Endothelial cell (in vitro differentiated cells): ENCODE measurements around the gene SPTBN4. TPM values are rescaled to one million over a fixed set of nuclear protein-coding genes. Genes with fewer than 3 reads are reported as not detected.

ENCODE experiments used
- DNase-seq: peaks from one replicate; pipeline ENCODE4 v3.0.0; 2021; ENCODE audit warnings: low spot score
- H3K27ac Mint-ChIP-seq: one replicate; pipeline ENCODE4 v1.8.0; 2021; ENCODE audit warnings: mixed read lengths, inconsistent platforms; ENCODE audit not compliant: unreplicated experiment
- H3K27me3 Mint-ChIP-seq: one replicate; pipeline ENCODE4 v1.8.0; 2021; ENCODE audit warnings: mild to moderate bottlenecking, moderate library complexity, mixed read lengths, inconsistent platforms; ENCODE audit not compliant: unreplicated experiment
- H3K36me3 Mint-ChIP-seq: one replicate; pipeline ENCODE4 v1.8.0; 2021; ENCODE audit warnings: mild to moderate bottlenecking, low read depth, mixed read lengths, inconsistent platforms; ENCODE audit not compliant: unreplicated experiment
- H3K4me1 Mint-ChIP-seq: one replicate; pipeline ENCODE4 v1.8.0; 2021; ENCODE audit warnings: mild to moderate bottlenecking, mixed read lengths, inconsistent platforms; ENCODE audit not compliant: unreplicated experiment
- H3K4me3 Mint-ChIP-seq: one replicate; pipeline ENCODE4 v1.8.0; 2021; ENCODE audit warnings: mild to moderate bottlenecking, mixed read lengths, inconsistent platforms; ENCODE audit not compliant: unreplicated experiment
- H3K9me3 Mint-ChIP-seq: one replicate; pipeline ENCODE4 v1.8.0; 2021; ENCODE audit warnings: mixed read lengths, inconsistent platforms; ENCODE audit not compliant: unreplicated experiment
- total RNA-seq: library from RNA; stranded (reverse); fragmentation: NEBNext Ultra II Directional; extraction: Animal tissue kit (Norgen Biotek cat#: 25700); gene quantifications from one replicate; pipeline ENCODE4 v1.2.1, GENCODE V29; 2021; ENCODE audit not compliant: unreplicated experiment
- TF ChIP-seq, protein P1 (sequence below): fragments of 200-600 bp; sonication (generic); IDR thresholded peaks from one replicate; pipeline ENCODE4 v1.5.0; 2021; ENCODE audit warnings: antibody characterized with exemption; ENCODE audit not compliant: unreplicated experiment

The SPTBN4 gene
- total RNA-seq, 1 donor from 2014 or later = 0.49 TPM

DNA sequence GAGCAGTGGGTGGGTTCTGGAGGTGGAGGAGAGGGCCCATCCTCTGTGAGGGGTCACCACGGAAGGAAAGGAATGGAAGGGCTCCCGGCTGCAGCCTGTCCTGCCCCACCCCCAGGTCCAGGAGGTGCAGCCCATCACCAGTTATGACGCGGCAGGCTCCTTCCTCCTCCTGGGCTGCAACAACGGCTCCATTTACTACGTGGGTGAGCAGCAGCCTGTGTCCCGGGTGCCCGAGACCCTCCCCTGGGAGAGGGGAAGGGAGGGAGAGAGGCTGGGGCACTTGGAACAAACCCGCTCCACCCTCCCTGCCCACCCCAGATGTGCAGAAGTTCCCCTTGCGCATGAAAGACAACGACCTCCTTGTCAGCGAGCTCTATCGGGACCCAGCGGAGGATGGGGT, 116.5 kb downstream of the SPTBN4 start:
- no peak for DNase-seq
- no peak overlapping the region for H3K4me3 Mint-ChIP-seq
- peaks cover 5% of the 10 kb centered on the region for H3K4me1 Mint-ChIP-seq
- H3K27me3 Mint-ChIP-seq = peaks cover 4% of the 10 kb centered on the region
- peaks cover 40% of the 10 kb centered on the region for H3K36me3 Mint-ChIP-seq
- no peak overlapping the region for H3K27ac Mint-ChIP-seq
- no peaks in the 10 kb centered on the region for H3K9me3 Mint-ChIP-seq
- TF ChIP-seq, protein P1, sequence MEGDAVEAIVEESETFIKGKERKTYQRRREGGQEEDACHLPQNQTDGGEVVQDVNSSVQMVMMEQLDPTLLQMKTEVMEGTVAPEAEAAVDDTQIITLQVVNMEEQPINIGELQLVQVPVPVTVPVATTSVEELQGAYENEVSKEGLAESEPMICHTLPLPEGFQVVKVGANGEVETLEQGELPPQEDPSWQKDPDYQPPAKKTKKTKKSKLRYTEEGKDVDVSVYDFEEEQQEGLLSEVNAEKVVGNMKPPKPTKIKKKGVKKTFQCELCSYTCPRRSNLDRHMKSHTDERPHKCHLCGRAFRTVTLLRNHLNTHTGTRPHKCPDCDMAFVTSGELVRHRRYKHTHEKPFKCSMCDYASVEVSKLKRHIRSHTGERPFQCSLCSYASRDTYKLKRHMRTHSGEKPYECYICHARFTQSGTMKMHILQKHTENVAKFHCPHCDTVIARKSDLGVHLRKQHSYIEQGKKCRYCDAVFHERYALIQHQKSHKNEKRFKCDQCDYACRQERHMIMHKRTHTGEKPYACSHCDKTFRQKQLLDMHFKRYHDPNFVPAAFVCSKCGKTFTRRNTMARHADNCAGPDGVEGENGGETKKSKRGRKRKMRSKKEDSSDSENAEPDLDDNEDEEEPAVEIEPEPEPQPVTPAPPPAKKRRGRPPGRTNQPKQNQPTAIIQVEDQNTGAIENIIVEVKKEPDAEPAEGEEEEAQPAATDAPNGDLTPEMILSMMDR = no peak

DNA sequence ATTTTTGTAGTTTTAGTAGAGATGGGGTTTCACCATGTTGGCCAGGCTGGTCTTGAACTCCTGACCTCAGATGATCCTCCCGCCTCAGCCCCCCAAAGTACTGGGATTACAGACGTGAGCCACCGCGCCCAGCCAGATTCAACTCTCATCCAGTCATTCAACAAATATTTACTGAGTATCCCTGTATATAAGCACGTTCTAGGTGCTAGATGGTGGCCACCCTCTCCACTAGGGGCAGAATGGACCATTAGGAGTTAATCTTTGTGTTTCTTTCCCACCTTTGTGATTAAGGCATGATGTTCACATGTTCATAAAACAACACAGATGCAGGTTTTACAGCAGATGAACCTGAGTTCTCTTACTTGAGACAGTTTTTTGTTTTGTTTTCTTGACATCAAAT, 117.2 kb downstream of the SPTBN4 start:
- peaks cover 5% of the 10 kb centered on the region for H3K27me3 Mint-ChIP-seq
- H3K36me3 Mint-ChIP-seq = peaks cover 41% of the 10 kb centered on the region
- no peaks in the 10 kb centered on the region for H3K9me3 Mint-ChIP-seq
- DNase-seq = no peak
- H3K4me1 Mint-ChIP-seq = no peaks in the 10 kb centered on the region
- no peak overlapping the region for H3K27ac Mint-ChIP-seq
- no peak overlapping the region for H3K4me3 Mint-ChIP-seq
- TF ChIP-seq, protein P1 = peak; percentile 24

DNA sequence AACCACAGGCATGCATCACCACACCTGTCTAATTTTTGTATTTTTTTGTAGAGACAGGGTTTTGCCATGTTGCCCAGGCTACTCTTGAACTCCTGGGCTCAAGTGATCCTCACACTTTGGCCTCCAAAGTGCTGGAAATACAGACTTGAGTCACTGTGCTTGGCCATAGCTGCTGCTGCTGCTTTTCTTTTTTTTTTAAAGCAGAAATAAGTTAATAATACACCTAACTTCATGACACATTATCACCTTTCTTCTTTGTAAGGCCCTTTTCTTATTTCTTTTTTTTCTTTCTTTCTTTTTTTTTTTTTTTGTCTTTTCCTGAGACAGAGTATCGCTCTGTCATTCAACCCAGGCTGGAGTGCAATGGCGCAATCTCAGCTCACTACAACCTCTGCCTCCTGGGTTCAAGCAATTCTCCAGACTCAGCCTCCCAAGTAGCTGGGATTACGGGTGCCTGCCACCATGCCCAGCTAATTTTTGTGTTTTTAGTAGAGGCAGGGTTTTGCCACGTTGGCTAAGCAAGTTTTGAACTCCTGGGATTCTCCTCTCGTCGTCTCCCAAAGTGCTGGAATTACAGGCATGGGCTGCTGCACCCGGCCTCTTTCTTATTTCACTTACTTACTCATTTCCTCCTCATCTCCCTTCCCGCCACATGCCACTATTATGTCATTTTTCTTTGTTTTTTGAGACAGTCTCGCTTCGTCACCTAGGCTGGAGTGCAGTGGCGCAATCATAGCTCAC, 118.6 kb downstream of the SPTBN4 start:
- DNase-seq = no peak
- no peaks in the 10 kb centered on the region for H3K9me3 Mint-ChIP-seq
- H3K36me3 Mint-ChIP-seq = peaks cover 41% of the 10 kb centered on the region
- H3K4me3 Mint-ChIP-seq = no peak overlapping the region
- H3K4me1 Mint-ChIP-seq = no peaks in the 10 kb centered on the region
- H3K27ac Mint-ChIP-seq = no peak overlapping the region
- H3K27me3 Mint-ChIP-seq = peaks cover 6% of the 10 kb centered on the region
- TF ChIP-seq, protein P1 = no peak

DNA sequence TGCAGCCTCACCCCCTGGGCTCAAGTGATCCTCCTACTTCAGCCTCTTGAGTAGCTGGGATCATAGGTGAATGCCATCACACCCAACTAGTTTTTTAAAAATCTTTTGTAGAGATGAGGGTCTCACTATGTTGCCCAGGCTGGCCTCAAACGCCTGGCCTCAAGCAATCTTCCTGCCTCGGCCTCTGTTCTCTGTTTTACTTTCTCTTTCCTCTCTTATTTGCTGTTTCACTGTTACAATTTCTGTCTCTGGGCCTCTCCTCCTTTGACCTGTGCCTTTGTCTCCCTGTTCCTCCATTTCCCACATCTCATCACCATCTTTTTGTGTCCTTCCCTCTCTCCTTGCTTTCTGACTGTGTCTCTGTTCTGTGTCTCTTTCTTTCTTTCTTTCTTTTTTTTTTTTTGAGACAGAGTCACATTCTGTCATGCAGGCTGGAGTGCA, 119.2 kb downstream of the SPTBN4 start:
- TF ChIP-seq, protein P1 = no peak
- peaks cover 7% of the 10 kb centered on the region for H3K27me3 Mint-ChIP-seq
- no peaks in the 10 kb centered on the region for H3K4me1 Mint-ChIP-seq
- no peak for DNase-seq
- no peak overlapping the region for H3K27ac Mint-ChIP-seq
- H3K4me3 Mint-ChIP-seq = no peak overlapping the region
- H3K9me3 Mint-ChIP-seq = no peaks in the 10 kb centered on the region
- H3K36me3 Mint-ChIP-seq = peaks cover 35% of the 10 kb centered on the region

DNA sequence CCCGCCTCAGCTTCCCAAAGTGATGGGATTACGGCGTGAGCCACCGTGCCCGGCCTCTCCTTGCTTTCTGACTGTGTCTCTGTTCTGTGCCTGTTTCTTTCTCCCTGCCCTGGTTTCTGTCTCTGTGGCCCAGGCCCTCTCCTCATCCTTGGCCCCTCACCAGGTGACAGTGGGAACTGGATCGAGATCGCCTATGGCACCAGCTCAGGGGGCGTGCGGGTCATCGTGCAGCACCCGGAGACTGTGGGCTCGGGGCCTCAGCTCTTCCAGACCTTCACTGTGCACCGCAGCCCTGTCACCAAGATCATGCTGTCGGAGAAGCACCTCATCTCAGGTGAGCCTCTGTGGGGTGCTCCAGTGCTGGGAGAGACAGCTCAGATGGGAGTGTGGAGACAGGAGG, 119.8 kb downstream of the SPTBN4 start:
- Mint-ChIP-seq H3K27me3 (peaks cover 8% of the 10 kb centered on the region), H3K27ac (no peak overlapping the region), H3K4me3 (peak overlapping the region; percentile 7), H3K4me1 (no peaks in the 10 kb centered on the region), H3K36me3 (peaks cover 33% of the 10 kb centered on the region), H3K9me3 (no peaks in the 10 kb centered on the region)
- TF ChIP-seq, protein P1 = no peak
- no peak for DNase-seq
